ENCODE measurements around the gene RPGRIP1L. TPM values are rescaled to one million over a fixed set of nuclear protein-coding genes. Genes with fewer than 3 reads are reported as not detected.
"Not testable (repeated sequence)": the region's sequence is repeated elsewhere in the genome, so short reads cannot be mapped to it uniquely, and the experiment has no call there.

Gene RPGRIP1L
- total and polyA plus RNA-seq, 5 donors, result 1.3 to 3.5 (median 3.3) TPM

- Histone ChIP-seq H3K4me1 (ENCODE audit: control insufficient read depth, insufficient read depth, low read length) (peaks cover 2% of the 10 kb centered on the region), H3K27ac (ENCODE audit: low read length) (no peak overlapping the region), H3K4me3 (ENCODE audit: low read length) (no peak overlapping the region), H3K9me3 (ENCODE audit: control insufficient read depth, low read length) (no peaks in the 10 kb centered on the region), H3K27me3 (ENCODE audit: control insufficient read depth, insufficient read depth) (no peaks in the 10 kb centered on the region)
- WGBS, result 90% methylated on average over 3 of the region's 3 CpGs
- intact Hi-C loops (cut with DNase I), result no loop called here
- DNase-seq, result no peak
- ATAC-seq, result no peak
Measured at GRCh38 chr16:53711390-53711789, 7.7 kb upstream of the RPGRIP1L start.

DNA sequence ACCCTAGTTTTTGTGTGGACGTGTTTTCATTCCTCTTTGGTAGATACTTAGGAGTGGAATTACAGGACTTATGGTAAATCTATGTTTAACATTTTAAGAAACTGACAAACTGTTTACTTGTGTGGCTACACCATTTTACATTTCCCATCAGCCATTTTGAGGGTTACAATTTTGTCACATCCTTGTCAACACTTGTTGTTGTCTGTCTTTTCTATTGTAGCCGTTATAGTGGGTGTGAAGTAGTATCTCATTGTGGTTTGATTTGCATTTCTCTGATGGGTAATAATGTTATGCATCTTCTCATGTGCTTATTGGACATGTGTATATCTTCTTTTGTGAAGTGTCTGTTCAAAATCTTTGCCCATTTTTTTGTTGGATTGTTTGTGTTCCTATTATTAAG is 4.8 kb upstream of the RPGRIP1L start:
- Histone ChIP-seq H3K27me3 (ENCODE audit: control insufficient read depth, insufficient read depth) (no peaks in the 10 kb centered on the region), H3K9me3 (ENCODE audit: control insufficient read depth, low read length) (no peaks in the 10 kb centered on the region), H3K4me3 (ENCODE audit: low read length) (no peak overlapping the region), H3K4me1 (ENCODE audit: control insufficient read depth, insufficient read depth, low read length) (peaks cover 2% of the 10 kb centered on the region), H3K27ac (ENCODE audit: low read length) (no peak overlapping the region)
- 91% methylated on average over 2 of the region's 2 CpGs for WGBS
- DNase-seq (no peak), ATAC-seq (no peak)
- intact Hi-C loops (cut with DNase I), result loop anchor here in 1 of 4 donors (10.0 kb wide), 1 partner anchor 274 kb away; the partner anchor contains the start of gene RBL2

DNA sequence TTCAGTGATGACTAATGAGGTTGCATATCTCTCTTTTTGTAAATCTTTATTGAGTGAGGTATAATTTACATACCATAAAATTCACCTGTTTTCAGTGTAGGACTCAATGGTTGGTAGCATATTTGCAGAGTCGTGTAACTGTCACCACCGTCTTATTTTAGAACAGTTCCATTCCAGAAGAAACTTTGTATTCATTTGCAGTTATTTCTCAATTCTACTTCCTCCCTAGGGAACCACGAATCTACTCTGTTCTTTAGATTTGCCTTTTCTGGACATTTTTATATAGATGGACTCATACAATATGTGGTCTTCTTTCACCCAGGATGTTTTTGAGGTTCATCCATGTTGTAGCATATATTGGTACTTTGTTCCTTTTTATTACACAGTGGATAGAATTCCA is 4.0 kb upstream of the RPGRIP1L start:
- intact Hi-C loops (cut with DNase I), result loop anchor here in 1 of 4 donors (10.0 kb wide), 1 partner anchor 273 kb away; the partner anchor contains the start of gene RBL2
- H3K4me3 ChIP-seq (ENCODE audit: low read length), result no peak overlapping the region
- ATAC-seq, result no peak
- no peak for DNase-seq
- no peaks in the 10 kb centered on the region for H3K9me3 ChIP-seq (ENCODE audit: control insufficient read depth, low read length)
- no peak overlapping the region for H3K27ac ChIP-seq (ENCODE audit: low read length)
- 68% methylated on average over 3 of the region's 3 CpGs for WGBS
- peaks cover 2% of the 10 kb centered on the region for H3K4me1 ChIP-seq (ENCODE audit: control insufficient read depth, insufficient read depth, low read length)
- no peaks in the 10 kb centered on the region for H3K27me3 ChIP-seq (ENCODE audit: control insufficient read depth, insufficient read depth)

DNA sequence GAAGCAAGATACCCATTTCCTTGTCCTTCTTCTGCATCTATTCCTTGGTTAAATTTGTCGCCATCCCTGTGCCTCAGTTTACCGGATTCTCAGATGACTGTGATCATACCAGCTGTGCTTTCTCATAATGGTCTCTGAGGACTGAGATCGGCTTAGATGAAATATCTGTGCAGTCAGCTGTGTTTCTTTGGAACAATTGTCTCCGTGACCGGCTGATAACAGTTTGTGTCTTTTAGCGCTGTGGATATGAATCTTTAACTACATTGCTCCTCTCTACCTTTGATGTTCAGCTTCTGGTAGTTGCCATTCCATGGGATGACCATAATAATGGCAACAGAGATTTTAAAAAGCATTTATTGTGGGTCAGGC is 770 bp upstream of the RPGRIP1L start:
- 8% methylated on average over 6 of the region's 6 CpGs for WGBS
- Histone ChIP-seq H3K9me3 (ENCODE audit: control insufficient read depth, low read length) (no peaks in the 10 kb centered on the region), H3K4me1 (ENCODE audit: control insufficient read depth, insufficient read depth, low read length) (no peaks in the 10 kb centered on the region), H3K4me3 (ENCODE audit: low read length) (peak overlapping the region; percentile 77), H3K27me3 (ENCODE audit: control insufficient read depth, insufficient read depth) (no peaks in the 10 kb centered on the region), H3K27ac (ENCODE audit: low read length) (no peak overlapping the region)
- intact Hi-C loops (cut with DNase I), result loop anchor here in 1 of 4 donors (10.0 kb wide), 1 partner anchor 270 kb away; the partner anchor contains the start of gene RBL2
- DNase-seq (no peak), ATAC-seq (no peak)

- intact Hi-C loops (cut with DNase I); H3K4me3 ChIP-seq (ENCODE audit: low read length); H3K27ac ChIP-seq (ENCODE audit: low read length); H3K27me3 ChIP-seq (ENCODE audit: control insufficient read depth, insufficient read depth); H3K4me1 ChIP-seq (ENCODE audit: control insufficient read depth, insufficient read depth, low read length); H3K9me3 ChIP-seq (ENCODE audit: control insufficient read depth, low read length); ATAC-seq: not testable (repeated sequence)
- WGBS, result 95% methylated on average over 25 of the region's 31 CpGs
- DNase-seq, result peak in 1 of 3 donors; percentile 66
Measured at GRCh38 chr16:53698271-53698670, 5.4 kb downstream of the RPGRIP1L start.

- DNase-seq (no peak), ATAC-seq (no peak)
- H3K27ac ChIP-seq (ENCODE audit: low read length), result no peak overlapping the region
- intact Hi-C loops (cut with DNase I), result no loop called here
- no peak overlapping the region for H3K4me3 ChIP-seq (ENCODE audit: low read length)
- no peaks in the 10 kb centered on the region for H3K4me1 ChIP-seq (ENCODE audit: control insufficient read depth, insufficient read depth, low read length)
- no peaks in the 10 kb centered on the region for H3K27me3 ChIP-seq (ENCODE audit: control insufficient read depth, insufficient read depth)
- no peaks in the 10 kb centered on the region for H3K9me3 ChIP-seq (ENCODE audit: control insufficient read depth, low read length)
- WGBS, result 92% methylated on average over 1 of the region's 1 CpG
Measured at GRCh38 chr16:53695070-53695469, 8.6 kb downstream of the RPGRIP1L start.

GRCh38 chr16:53693320-53693719 is 10.3 kb downstream of the RPGRIP1L start:
- ATAC-seq, result no peak
- Histone ChIP-seq H3K4me1 (ENCODE audit: control insufficient read depth, insufficient read depth, low read length) (no peaks in the 10 kb centered on the region), H3K27me3 (ENCODE audit: control insufficient read depth, insufficient read depth) (no peaks in the 10 kb centered on the region), H3K27ac (ENCODE audit: low read length) (no peak overlapping the region), H3K4me3 (ENCODE audit: low read length) (no peak overlapping the region), H3K9me3 (ENCODE audit: control insufficient read depth, low read length) (no peaks in the 10 kb centered on the region)
- intact Hi-C loops (cut with DNase I), result no loop called here
- WGBS, result 94% methylated on average over 5 of the region's 5 CpGs
- no peak for DNase-seq

DNA sequence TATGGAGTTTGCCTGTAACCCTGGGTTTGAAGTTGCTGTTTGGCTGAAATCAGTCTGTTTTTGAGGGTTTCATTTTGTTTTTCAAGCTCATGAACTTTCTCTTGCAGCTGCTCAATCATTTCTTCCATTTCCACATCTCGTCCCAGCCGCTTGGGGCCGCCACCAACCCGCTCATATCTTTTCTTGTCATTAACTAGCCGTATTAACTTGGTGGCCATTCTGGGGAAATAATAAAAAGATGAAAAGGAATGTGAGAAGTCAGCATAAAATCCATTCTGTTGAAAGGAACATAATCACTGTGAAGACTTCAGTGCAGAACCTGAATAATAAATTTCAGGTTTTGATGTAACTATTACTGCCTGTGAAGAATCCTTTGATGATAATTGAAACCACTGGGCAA is 11.5 kb downstream of the RPGRIP1L start:
- Histone ChIP-seq H3K4me1 (ENCODE audit: control insufficient read depth, insufficient read depth, low read length) (no peaks in the 10 kb centered on the region), H3K4me3 (ENCODE audit: low read length) (no peak overlapping the region), H3K27ac (ENCODE audit: low read length) (no peak overlapping the region), H3K9me3 (ENCODE audit: control insufficient read depth, low read length) (no peaks in the 10 kb centered on the region), H3K27me3 (ENCODE audit: control insufficient read depth, insufficient read depth) (no peaks in the 10 kb centered on the region)
- ATAC-seq (no peak), DNase-seq (no peak)
- 90% methylated on average over 5 of the region's 5 CpGs for WGBS
- intact Hi-C loops (cut with DNase I), result no loop called here

DNA sequence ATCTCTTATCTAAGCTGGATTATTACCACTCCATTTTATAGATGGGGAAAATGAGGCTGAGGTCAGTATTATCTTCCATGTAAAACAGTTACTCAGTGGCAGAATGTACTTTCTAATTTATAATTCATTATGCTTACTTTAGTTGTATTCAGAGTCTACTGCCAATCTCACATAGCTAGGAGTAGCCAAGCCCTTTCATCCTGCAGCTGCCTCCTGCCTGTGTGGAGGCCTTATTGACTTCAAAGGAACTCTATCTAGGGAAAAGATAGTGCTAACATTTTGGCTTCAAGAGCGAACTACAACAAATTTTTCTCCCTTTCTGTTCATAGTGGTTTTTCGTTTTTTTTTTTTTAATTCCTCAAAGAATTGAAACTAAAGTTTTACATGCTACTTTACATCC is 12.9 kb downstream of the RPGRIP1L start:
- no peaks in the 10 kb centered on the region for H3K4me1 ChIP-seq (ENCODE audit: control insufficient read depth, insufficient read depth, low read length)
- no peaks in the 10 kb centered on the region for H3K27me3 ChIP-seq (ENCODE audit: control insufficient read depth, insufficient read depth)
- no peak for ATAC-seq
- no peak overlapping the region for H3K27ac ChIP-seq (ENCODE audit: low read length)
- no peak overlapping the region for H3K4me3 ChIP-seq (ENCODE audit: low read length)
- DNase-seq, result no peak
- intact Hi-C loops (cut with DNase I), result no loop called here
- WGBS, result 88% methylated on average over 2 of the region's 2 CpGs
- no peaks in the 10 kb centered on the region for H3K9me3 ChIP-seq (ENCODE audit: control insufficient read depth, low read length)

- ATAC-seq, result no peak
Measured at GRCh38 chr16:53689636-53690035, 14.0 kb downstream of the RPGRIP1L start.

GRCh38 chr16:53686710-53687109 is 16.9 kb downstream of the RPGRIP1L start:
- Histone ChIP-seq H3K27me3 (ENCODE audit: control insufficient read depth, insufficient read depth) (no peaks in the 10 kb centered on the region), H3K27ac (ENCODE audit: low read length) (no peak overlapping the region), H3K4me3 (ENCODE audit: low read length) (no peak overlapping the region), H3K4me1 (ENCODE audit: control insufficient read depth, insufficient read depth, low read length) (no peaks in the 10 kb centered on the region), H3K9me3 (ENCODE audit: control insufficient read depth, low read length) (no peaks in the 10 kb centered on the region)
- intact Hi-C loops (cut with DNase I), result no loop called here
- 52% methylated on average over 3 of the region's 3 CpGs for WGBS
- DNase-seq (no peak), ATAC-seq (no peak)

More at GRCh38 chr16:53689636-53690035, 14.0 kb downstream of the RPGRIP1L start:
- WGBS, result 98% methylated on average over 3 of the region's 3 CpGs
- H3K9me3 ChIP-seq (ENCODE audit: control insufficient read depth, low read length), result no peaks in the 10 kb centered on the region
- no peak overlapping the region for H3K27ac ChIP-seq (ENCODE audit: low read length)
- no peaks in the 10 kb centered on the region for H3K4me1 ChIP-seq (ENCODE audit: control insufficient read depth, insufficient read depth, low read length)
- H3K4me3 ChIP-seq (ENCODE audit: low read length), result no peak overlapping the region
- intact Hi-C loops (cut with DNase I), result no loop called here
- no peaks in the 10 kb centered on the region for H3K27me3 ChIP-seq (ENCODE audit: control insufficient read depth, insufficient read depth)
- DNase-seq, result no peak

DNA sequence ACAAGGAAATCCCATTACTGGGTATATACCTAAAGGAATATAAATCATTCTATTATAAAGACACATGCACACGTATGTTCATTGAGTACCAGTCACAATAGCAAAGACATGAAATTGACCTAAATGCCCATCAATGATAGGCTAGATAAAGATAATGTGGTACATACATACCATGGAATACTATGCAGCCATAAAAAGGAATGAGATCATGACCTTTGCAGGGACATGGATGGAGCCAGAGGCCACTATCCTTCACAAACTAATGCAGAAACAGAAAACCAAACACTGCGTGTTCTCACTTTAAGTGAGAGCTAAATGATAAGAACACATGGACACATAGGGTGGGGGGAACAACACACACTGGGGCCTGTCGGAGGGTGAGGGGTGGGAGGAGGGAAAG is 18.3 kb downstream of the RPGRIP1L start:
- DNase-seq; ATAC-seq; H3K9me3 ChIP-seq (ENCODE audit: control insufficient read depth, low read length); H3K27ac ChIP-seq (ENCODE audit: low read length); H3K4me1 ChIP-seq (ENCODE audit: control insufficient read depth, insufficient read depth, low read length); intact Hi-C loops (cut with DNase I); H3K27me3 ChIP-seq (ENCODE audit: control insufficient read depth, insufficient read depth); H3K4me3 ChIP-seq (ENCODE audit: low read length): not testable (repeated sequence)
- 96% methylated on average over 3 of the region's 3 CpGs for WGBS

Measured in right cardiac atrium (tissue), 5 donors.